Right lung (tissue), 5 donors: ENCODE measurements around the gene DXO. TPM values are rescaled to one million over a fixed set of nuclear protein-coding genes. Genes with fewer than 3 reads are reported as not detected.
"Not testable (repeated sequence)": the region's sequence is repeated elsewhere in the genome, so short reads cannot be mapped to it uniquely, and the experiment has no call there.

Experiments
- DNase-seq, 2 donors: peaks; one replicate each; pipeline ENCODE4 v3.0.0-alpha.2; 2013
- polyA plus RNA-seq, 5 donors: library from polyadenylated mRNA; unstranded; fragments of 120-200 nt; gene quantifications; one replicate each; pipeline versions ENCODE4 v1.2.1 to v1.2.3, GENCODE V29; 2013; ENCODE audit warnings: inconsistent platforms in 1 of 5, low replicate concordance in 1 of 5; ENCODE audit not compliant: insufficient read length in 5 of 5, insufficient read depth in 1 of 5

DXO gene
- polyA plus RNA-seq, 5 donors, result 22.7 to 31.8 (median 27.5) TPM

DNA sequence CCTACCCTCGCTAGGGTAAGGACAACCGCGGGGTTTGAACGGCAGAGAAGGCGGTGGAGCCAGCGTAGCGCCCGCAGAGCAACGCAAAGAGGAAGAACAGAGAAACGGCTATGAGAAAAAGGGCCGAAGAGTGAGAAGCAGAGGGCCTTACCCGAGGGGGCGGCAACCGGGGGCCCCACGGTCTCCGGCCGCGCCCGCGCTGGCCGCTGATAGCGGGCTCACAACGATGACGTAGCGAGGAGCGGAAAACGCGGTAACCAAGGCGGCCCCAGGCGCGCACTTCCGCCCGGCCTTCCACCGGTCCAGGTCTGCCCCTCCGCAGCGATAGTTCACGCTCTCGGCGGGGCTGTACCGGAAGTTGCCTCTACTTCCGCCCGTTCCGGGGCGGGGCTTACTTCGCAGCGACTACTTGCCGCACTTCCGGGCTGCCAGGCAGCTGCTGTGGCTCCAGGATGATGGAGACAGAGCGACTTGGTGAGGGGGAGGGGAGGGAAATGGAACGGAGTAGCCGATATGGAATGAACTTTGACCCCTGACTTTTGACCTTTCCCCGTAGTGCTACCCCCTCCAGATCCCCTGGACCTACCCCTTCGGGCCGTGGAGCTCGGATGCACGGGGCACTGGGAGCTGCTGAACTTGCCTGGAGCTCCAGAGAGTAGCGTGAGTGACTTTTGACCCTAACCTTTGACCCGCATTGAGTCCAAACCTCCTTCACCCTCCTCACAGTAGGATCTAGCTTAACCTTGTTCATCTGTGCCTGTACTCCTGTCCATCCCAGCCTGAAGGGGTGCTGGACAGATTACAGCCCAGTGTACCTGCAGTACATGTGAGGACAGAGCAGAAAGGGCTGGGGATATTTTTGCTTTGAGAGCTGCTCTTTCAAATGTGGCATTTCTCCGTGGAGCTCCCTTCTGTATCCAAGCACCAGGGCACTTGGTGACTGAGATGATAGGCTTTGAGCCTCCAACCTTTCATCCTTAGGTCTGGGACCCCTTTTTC is 12.9 kb downstream of the DXO start, which contains the start of the genes NELFE and SKIC2:
TSS of gene NELFE (minus strand) at position 231 of the 999 bp plus-strand sequence. CDS start 525 bp downstream, outside the sequence.
TSS of gene SKIC2 (plus strand) at position 435 of the 999 bp plus-strand sequence. CDS start at position 453, 18 bp downstream.
- DNase-seq, result peak; percentile 99

DNA sequence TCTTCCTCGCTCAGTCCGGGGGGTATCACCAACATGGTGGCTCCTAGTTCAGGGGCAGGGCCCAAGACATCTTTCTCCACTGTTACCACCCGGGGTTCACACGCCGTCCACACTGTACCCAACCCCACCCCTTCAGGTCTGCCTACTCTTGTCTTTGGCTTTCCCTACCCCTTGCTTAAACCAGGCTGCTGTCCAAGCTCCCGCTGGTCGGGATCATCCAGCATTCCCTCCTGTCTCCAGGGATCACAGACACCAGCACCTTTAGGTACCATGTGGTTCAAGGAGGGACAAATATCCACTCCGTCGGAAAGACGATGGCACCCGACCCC is 13.6 kb downstream of the DXO start:
- no peak for DNase-seq

DNA sequence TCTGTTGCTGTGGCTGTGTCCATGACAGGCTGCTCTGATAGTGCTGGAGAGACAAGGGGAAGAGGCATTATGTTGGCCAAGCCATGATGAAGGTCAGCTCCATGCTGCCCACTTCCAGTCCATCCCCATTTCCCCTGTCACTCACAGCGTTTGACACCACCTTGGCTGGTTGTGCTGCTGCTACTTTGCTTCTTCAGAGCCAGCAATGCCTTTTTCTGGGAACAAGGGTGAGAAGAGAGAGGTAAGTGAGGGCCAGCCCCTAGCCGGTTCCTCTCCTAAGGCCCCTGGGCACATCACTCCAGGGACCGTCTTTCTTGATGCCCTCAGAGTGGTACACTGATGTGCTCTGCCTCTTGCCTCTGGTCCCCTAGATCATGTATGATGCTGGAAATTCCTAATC is 15.1 kb downstream of the DXO start:
- DNase-seq, result no peak

DNA sequence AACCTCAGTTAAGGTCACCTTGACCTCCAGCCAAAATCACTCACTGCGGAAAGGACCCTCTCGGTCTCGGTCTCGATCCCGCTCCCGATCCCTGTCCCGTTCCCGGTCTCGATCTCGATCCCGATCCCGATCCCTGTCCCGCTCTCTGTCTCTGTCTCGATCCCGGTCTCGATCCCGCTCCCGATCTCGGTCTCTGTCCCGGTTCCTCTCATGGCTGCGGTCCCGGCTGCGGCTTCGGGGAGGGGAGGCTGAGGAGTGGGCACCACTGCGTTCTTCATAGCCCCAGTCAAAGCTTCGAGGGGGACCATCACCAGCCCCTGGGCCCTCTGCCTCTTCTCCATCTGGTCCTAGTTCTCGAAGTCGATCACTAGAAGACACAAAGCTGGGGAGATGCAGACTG is 17.4 kb downstream of the DXO start:
- DNase-seq, result no peak

DNA sequence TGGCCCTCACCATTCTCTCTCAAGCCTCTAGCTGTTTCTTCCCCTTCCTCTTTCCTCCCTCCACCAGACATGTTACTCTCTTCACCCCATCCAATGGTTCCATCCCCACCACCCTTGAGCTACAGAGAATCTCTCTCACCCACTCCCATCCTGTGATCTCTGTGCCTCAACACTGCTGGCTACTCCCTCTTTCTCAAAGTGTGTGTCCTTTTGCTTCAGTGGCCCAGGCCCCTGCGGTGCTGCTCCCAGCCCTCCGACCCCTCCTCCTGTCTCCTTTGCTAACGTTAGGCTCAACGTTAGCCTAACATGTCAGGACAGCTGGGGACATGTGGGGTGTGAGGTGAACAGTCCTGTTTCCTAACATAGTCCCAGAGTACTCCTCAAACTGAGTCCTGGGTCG is 19.0 kb downstream of the DXO start:
- DNase-seq, result no peak

DNA sequence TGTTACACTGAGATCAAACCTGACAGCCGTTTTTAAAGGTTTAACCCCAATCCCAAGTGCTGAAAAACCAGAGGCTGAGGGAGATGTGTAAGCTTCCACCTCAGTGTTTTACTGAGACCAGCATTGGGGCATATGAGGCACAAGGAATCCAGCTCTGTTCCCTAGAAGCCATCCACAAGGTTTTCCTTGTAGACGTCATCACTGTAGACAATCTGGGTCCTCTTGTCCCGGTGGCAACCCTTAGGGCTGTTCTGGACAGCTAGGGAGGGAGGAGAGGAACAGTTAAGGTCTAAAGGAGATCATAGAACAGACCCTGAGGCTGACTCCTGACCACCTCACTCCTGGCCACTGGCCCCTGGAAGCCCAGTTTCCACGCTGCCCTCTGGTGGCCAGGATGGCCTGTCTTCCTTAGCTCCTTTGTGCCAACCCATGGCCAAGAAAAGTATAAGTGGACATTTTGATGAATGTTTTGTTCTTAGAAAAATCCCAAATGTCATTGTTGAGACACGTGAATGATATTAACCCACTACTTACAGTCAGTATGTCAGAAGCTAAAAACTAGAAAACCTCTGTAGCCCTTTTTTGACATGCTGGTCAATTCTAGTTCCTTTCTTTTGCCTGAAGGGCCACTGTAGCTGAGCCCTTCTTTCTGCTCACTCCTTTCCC is 19.7 kb downstream of the DXO start:
- no peak for DNase-seq

DNA sequence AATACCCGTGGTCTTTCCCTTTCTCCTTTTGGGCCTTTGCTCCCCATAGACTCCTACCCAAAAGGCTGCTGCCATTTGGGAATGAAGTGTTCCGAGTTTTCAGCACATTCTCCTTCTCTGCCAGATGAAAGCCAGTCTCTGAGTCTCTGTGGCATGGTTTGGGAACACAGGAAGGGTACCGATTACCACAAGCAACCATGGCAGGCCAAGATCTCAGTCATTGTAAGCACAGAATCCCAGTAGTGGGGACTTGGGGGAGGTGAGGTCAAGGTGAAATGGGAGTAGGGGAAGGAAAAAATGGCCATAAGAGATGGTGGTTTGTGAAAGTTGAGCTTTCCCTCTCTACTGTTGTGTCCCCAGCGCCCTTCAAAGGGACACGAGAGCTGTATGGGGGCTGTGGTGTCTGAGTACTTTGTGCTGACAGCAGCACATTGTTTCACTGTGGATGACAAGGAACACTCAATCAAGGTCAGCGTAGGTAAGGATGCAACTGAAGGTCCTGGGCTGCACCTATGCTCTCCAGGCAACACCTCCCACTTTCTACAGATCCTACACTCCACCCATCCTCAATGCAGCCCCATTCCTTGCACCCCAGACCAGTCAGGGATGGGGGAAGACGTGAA is 21.9 kb downstream of the DXO start:
- DNase-seq, result no peak

DNA sequence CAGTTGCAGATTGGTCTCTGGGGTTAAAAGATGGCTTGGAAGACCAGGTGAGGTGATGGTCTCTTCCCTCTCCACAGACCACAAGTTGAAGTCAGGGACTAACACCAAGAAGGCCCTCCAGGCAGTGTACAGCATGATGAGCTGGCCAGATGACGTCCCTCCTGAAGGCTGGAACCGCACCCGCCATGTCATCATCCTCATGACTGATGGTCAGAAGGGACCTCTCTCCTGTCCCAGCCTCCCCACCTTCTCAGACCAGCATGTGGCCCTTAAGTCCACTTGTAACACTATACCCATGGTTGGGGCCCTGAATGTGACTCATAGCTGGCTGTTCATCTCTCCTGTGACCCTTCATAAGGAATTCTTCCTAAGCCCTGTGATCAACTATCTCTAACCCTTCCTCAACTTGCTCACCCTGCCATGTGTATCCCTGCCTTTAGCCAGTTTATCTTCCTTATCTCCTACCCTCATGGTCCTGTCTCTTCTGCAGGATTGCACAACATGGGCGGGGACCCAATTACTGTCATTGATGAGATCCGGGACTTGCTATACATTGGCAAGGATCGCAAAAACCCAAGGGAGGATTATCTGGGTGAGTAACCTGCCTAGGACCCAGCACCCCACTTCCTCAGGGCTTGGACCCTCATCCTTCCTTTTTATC is 23.1 kb downstream of the DXO start:
- DNase-seq, result no peak

DNA sequence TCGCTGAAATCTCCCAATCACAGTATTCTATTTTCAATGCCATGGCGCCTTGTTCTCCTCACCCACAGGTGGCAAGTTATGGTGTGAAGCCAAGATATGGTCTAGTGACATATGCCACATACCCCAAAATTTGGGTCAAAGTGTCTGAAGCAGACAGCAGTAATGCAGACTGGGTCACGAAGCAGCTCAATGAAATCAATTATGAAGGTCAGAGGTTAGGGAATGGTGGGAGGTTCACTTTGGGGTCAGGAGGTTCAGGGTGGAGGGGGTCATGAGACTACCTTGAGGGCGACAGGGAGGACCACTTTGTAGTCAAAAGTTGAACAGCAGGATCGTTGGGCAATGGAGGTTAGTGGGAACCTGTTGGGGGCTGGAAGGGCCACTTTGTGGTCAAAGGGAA is 23.6 kb downstream of the DXO start:
- DNase-seq, result no peak

DNA sequence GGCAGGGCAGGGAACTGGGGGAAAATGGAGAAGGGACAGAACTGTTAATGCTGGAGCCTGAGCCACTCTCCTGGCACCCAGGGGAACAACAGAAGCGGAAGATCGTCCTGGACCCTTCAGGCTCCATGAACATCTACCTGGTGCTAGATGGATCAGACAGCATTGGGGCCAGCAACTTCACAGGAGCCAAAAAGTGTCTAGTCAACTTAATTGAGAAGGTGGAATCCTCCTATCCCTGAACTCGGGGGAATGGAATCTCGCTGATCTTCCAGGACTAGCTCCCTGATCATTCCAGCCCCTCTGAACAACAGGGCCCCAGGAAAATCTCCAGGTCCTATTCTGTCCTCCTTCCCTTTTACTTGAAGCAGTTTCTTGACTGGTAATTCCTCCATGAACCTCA is 24.1 kb downstream of the DXO start:
- DNase-seq, result no peak

DNA sequence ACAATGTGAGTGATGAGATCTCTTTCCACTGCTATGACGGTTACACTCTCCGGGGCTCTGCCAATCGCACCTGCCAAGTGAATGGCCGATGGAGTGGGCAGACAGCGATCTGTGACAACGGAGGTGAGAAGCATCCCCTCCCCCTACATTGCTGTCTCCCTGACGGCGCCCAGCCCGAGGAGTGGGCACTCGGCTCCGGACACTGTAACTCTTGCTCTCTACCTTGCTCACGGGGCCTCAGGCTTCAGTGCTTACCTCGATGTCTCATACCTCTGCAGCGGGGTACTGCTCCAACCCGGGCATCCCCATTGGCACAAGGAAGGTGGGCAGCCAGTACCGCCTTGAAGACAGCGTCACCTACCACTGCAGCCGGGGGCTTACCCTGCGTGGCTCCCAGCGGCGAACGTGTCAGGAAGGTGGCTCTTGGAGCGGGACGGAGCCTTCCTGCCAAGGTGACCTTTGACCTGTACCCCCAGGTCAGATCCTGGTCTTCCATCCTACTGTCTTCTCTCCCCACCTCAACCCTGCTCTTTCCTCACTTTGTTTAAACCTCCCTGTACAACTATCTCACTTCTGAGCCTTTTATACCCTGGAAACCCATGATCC is 24.8 kb downstream of the DXO start:
- DNase-seq, result no peak

DNA sequence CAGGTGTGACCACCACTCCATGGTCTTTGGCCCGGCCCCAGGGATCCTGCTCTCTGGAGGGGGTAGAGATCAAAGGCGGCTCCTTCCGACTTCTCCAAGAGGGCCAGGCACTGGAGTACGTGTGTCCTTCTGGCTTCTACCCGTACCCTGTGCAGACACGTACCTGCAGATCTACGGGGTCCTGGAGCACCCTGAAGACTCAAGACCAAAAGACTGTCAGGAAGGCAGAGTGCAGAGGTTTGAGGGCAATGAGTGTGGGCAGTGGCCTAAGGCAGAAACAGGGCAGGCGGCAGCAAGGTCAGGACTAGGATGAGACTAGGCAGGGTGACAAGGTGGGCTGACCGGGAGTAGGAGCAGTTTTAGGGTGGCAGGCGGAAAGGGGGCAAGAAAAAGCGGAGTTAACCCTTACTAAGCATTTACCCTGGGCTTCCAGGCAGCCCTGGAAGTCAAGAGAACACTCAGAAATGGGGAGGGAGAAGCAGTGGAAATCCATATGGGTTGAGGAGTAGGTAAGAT is 25.5 kb downstream of the DXO start:
- DNase-seq, result no peak

DNA sequence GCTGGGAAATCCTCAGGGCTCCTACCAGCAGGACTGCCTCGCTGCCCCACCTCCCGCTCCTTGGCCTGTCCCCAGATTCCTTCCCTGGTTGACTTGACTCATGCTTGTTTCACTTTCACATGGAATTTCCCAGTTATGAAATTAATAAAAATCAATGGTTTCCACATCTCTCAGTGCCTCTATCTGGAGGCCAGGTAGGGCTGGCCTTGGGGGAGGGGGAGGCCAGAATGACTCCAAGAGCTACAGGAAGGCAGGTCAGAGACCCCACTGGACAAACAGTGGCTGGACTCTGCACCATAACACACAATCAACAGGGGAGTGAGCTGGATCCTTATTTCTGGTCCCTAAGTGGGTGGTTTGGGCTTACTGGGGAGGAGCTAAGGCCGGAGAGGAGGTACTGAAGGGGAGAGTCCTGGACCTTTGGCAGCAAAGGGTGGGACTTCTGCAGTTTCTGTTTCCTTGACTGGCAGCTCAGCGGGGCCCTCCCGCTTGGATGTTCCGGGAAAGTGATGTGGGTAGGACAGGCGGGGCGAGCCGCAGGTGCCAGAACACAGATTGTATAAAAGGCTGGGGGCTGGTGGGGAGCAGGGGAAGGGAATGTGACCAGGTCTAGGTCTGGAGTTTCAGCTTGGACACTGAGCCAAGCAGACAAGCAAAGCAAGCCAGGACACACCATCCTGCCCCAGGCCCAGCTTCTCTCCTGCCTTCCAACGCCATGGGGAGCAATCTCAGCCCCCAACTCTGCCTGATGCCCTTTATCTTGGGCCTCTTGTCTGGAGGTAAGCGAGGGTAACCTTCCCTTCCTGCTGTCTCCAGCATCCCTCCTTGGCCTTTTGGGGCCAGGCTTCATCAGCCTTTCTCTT is 26.2 kb downstream of the DXO start, which contains the start of gene CFB:
TSS of gene CFB (plus strand) at position 589 of the 863 bp plus-strand sequence. CDS start at position 716, 127 bp downstream.
- no peak for DNase-seq

DNA sequence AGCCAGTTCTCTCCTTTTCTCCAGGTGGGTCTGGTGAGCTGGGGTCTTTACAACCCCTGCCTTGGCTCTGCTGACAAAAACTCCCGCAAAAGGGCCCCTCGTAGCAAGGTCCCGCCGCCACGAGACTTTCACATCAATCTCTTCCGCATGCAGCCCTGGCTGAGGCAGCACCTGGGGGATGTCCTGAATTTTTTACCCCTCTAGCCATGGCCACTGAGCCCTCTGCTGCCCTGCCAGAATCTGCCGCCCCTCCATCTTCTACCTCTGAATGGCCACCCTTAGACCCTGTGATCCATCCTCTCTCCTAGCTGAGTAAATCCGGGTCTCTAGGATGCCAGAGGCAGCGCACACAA is 26.8 kb downstream of the DXO start:
- DNase-seq, result no peak

DNA sequence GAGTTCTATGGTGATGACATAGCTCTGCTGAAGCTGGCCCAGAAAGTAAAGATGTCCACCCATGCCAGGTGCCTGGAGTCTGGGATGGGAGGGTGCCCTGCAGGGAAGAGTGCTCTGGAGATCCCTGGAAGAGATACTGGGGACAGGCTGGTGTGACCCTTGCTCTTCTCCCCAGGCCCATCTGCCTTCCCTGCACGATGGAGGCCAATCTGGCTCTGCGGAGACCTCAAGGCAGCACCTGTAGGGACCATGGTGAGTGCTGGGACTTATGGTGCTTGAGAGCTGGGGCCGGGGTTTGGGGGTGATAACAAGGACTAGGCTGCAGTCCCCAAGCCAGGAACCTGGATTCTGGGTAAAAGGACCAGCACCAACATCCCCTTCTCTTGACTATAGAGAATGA is 28.2 kb downstream of the DXO start:
- no peak for DNase-seq

DNA sequence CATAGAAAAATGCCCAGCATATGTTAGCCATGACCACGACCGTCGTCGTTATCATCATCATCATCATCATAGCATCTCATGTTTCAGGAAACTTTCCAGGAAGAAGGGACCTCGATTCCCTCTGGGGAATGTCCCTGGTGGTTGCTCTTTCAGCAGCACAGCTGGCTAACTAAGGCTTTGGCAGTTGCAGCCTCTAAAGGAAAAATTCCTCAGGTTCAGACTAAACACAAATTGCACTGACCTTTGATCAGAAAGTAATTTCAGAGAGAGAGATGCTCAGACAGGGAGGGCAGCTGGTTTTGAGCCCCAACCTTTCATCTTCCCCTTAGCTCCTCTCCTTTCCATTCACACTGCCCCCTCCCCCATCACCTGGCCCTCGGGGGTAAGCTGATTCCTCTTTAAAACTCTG is 31.7 kb downstream of the DXO start:
- DNase-seq, result no peak

DNA sequence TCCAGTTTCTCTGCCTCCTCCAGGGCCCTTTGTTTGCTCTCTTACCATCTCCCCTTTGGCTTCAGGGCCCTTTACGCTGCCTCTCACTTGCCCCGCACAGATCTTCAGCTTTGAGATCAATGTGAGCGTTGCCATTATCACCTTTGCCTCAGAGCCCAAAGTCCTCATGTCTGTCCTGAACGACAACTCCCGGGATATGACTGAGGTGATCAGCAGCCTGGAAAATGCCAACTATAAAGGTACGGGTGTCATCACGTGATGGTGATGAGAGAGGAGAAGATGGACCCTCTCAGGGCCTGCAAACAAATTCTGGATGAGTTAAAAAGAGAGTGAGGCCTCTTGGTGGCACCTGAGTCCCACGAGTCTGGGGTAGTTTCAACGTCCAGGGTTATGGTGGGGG is 36.1 kb downstream of the DXO start:
- DNase-seq, result no peak

DNA sequence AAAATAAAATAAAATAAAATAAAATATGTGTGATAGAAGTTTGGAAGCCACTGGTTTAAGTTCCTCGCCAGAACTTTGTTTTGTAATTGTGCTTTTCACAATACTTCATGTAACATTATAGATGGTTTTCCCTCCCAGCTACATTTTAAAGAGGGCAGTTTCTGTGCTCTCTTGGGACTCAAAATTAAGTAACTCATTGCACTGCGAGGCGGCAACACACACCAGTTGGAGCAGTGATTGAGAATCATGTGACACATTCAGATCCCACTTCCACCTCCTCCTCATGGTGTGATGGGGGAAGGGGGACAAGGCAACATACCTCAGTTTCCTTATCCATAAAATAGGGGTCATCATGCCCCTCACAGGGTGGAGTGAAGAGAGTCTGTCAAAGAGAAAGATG is 36.9 kb downstream of the DXO start:
- no peak for DNase-seq

DNA sequence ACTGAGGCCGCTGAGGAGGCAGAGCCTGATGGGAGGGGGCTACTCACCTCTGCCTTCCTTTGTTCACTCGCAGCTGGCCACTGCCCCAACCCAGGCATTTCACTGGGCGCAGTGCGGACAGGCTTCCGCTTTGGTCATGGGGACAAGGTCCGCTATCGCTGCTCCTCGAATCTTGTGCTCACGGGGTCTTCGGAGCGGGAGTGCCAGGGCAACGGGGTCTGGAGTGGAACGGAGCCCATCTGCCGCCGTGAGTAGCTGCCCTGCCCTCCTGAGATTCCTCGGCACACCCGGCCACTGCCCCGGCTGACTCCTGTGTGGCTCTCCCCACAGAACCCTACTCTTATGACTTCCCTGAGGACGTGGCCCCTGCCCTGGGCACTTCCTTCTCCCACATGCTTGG is 38.4 kb downstream of the DXO start:
- no peak for DNase-seq

DNA sequence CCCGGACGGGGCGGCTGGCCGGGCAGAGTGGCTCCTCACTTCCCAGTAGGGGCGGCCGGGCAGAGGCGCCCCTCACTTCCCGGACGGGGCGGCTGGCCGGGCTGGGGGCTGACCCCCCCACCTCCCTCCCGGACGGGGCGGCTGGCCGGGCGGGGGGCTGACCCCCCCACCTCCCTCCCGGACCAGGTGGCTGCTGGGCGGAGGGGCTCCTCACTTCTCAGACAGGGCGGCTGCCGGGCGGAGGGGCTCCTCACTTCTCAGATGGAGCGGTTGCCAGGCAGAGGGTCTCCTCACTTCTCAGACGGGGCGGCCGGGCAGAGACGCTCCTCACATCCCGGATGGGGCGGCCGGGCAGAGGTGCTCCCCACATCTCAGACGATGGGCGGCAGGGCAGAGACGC is 39.8 kb downstream of the DXO start:
- not testable (repeated sequence) for DNase-seq
